ENCODE results near the gene TRIM41.
"Not testable (repeated sequence)": the region's sequence is repeated elsewhere in the genome, so short reads cannot be mapped to it uniquely, and the experiment has no call there.

Gene TRIM41

DNA sequence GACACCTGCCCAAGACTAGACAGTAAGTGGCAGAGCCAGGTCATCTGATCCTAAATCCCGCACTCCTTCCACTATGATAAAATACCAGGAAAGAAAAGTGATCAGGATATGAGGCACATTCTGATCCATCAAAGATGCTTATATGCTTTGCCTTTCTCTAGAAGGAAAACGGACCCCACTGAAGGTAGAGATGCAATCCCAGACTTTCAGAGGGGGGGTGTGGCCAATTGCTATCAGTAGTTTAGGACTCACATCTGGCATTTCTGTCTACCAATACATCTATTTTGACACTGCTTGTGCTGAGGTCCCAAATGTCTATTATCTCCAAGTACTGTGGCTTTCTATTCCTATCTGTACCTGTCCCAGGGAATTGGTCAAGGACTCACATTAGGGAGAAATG, 36.2 kb downstream of the TRIM41 start:
- DNase-seq, result peak; percentile 62

DNA sequence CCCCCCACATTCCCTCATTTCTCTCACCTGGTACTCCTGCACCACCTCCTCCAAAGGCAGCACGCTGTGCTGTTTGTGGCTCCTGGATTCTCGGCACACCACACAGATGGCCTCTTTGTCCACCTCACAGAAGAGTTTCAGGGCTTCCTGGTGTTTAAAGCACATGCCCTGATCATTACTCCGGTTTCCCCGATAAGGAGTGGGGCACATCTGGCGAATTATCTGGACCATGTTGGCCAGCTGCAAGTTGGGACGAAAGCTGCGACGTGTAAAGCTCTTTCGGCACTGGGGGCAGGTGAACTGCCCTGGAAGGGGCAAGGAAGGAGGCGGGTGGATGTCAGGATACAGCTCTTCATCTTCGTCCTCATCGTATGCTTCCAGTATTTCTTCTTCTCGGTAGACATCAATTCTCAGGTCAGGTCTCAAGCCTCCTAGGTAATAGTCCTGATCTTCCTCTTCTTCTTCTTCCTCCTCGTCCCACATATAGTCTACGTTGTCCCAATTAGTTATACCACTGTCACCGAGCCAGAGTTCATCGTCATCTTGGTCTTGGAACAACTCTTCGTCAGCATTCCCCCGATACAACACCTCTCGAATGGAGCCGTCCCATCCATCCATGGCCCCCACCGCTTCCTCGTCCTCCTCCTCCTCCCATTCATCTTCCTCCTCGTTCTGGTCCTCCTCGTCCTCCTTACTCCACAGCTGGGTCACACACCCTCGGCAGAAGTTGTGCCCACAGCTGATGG, 37.1 kb downstream of the TRIM41 start:
- DNase-seq, result peak; percentile 56

DNA sequence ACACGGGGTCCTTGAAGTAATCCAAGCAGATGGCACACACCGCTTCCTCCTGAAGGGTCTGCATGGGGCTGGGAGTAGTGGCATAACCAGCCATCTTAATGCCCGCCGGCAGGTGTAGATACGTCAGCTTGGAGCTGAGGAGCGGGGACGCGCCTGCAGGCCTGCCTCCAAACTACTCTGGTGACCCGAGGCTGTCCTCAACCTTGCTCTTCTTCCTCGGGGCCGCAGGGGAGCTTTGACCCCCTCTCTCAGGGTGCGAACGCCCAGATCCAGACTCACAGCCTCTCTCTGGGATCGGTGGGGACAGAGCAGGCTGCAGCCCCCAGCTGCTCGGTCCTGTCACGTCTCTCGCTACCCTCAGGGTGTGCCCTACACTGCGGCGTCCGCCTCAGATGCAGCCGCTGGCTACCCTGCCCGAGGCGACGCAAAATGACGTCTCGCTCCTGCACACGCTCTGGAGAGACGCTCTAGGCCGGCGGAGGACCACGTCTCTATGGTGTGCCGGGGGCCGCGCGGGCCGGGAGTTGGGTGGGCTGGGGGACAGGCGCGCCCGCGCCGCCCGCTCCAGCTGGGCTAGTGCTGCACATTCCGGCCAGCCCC, 37.7 kb downstream of the TRIM41 start, which contains the start of gene TRIM52:
Gene TRIM52 (minus strand): TSS at position 424 of the 600 bp plus-strand sequence. CDS start 330 bp downstream, at position 94.
- DNase-seq, result peak; percentile 94

DNA sequence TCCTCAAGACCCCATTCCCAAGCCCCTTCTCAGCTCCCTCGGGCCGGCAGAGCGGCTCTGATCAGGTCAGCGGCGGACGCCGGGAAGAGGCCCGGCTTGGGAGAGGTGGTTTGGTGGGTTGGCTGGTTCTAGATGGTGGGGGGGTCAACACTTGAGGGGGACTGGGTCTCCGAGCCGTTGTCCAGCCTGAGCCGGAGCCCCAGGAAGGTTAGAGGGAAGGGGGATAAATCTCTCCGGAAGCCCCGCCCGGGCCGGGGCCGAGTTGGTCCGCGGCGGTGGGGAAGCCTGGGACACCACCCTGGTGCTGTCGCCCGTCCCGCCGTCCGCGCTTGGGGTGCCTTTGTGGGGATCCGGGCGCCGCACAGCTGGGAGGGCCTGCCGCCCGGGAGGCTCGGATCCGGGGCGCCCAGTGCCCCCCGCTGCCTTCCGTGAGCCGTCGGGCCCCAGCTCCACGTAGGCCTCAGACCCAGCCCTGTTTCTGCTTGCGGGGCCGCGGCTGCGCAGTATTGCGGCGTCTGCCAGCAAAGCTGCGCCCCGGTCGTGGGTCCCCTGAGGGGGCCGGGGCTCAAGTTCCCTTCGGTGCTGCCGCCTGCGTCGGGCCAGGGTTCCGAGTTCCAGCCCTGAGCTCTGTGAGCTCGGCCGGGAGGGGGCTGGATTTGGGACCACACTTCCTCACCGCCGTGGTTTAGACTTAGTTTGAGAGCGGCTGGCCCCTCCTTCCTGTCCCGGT, 38.4 kb downstream of the TRIM41 start:
- peak; percentile 48 for DNase-seq

DNA sequence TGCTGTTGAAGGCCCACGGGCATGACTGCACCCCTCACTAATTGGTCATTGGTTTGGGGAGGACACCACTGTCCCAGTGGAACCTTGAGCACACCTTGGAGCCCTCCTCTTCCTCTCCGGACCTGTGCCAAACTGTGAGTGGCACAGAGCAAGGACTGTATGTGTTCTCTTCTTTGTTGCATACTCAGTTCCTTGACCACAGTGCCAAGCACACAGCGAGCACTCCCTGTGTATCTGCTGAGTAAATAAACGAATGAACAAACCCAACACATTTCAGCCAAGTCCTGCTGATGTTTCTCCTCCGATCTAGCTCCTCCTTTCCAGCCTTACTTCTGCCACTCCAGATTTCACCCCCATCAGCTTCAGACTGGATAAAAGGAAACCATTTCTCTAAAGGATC, 40.6 kb downstream of the TRIM41 start:
- no peak for DNase-seq

DNA sequence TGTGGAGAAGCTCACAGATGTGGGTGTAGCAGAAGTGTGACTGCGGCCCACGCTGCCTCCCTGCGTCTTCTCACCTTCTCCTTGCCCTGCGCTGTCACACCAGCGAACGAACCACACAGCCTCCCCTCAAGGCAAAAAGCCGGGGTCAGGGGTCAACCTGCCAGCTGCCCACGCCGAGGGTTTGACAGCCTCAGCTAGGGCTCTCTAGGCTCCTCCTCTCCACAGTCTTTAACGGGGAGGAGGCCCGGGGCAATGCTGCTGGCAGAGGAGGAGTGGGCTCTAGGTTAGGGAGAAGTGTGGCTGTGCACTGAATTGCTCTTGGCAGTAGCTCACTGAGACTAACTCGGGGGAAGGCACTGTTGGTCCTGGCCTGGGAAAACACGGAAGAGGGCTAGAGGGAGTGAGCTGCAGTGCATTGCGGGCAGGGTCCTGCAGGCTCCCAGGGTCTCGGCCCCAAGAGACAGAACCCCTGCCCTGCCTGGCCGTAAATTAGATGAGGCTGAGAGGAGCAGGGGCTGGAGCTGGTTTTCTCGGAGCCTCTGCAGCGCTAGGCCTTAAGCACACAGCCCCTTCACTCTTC, 42.1 kb downstream of the TRIM41 start:
- DNase-seq, result no peak

DNA sequence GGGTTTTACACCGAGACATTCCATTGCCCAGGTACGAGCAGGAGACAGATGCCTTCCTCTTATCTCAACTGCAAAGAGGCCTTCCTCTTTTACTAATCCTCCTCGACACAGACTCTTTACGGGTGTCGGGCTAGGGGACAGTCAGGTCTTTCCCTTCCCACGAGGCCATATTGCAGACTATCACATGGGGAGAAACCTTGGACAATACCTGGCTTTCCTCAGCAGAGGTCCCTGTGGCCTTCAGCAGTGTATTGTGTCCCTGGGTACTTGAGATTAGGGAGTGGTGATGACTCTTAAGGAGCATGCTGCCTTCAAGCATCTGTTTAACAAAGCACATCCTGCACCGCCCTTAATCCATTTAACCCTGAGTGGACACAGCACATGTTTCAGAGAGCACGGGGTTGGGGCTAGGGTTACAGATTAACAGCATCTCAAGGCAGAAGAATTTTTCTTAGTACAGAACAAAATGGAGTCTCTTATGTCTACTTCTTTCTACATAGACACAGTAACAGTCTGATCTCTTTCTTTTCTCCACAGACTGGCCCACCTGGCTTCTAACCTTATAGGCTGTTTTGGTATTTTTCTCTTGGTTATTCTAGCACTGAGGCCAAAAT, 44.3 kb downstream of the TRIM41 start:
- DNase-seq, result not testable (repeated sequence)

- not testable (repeated sequence) for DNase-seq
Observed at GRCh38 chr5:181267907-181268306, 44.8 kb downstream of the TRIM41 start.

DNA sequence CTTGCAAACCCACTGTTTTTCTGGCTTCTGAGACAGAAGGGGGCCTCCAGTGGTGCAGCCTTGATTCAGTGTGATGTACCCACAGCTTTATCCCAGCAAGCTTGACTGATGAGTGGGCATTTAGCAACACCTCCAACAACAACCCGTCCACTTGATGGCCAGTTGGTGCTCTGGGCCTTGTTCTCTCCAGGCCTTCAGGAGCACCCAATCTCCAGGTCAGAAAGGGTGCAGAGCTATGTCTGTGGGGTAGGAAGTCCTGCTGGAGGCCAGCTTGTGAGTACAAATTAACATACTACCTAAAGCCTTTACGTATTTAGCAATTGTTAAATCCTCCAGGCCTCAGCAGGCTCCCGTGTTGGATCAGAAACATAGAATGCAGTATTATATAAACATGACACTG, 48.0 kb downstream of the TRIM41 start:
- DNase-seq, result no peak

DNA sequence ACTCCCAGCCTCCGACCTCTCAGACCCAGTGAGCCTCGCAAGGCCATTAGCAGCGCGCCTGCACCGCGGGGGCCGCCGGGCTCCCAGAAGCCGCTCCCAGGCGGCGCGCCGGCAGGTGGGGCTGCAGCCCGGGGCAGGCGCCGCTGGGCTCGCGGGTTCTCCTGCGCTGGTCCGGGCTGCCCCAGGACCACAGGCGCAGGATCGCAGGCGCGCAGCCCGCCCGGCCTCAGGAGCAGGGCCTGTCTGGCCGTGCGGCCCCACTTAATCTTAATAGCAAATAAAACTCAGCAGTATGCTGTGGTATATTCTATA, 50.3 kb downstream of the TRIM41 start:
- peak; percentile 41 for DNase-seq

DNA sequence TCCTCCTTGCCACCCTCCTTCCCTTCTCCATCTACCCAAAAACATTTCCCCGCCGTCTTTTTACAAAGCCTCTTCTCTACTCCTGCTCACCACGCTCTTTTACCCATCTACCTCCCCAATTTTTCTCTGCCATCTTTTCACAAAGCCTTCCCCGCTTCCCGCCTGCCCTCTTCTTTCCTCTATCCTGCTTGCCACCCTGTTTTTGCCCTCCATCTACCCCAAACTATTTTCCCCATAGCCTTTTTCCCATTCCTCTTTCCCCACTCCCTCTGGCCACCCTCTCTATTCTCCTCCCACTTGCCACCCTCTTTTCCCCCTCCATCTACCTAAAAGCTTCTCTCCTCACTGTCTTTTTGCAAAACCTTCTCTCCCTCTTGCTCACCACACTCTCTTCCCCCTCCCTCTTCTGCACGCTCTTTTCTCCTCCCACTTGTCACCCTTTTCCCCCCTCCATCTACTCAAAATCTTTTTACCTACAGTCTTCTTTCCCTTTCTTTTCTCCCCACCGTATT, 57.2 kb downstream of the TRIM41 start:
- DNase-seq, result no peak

DNA sequence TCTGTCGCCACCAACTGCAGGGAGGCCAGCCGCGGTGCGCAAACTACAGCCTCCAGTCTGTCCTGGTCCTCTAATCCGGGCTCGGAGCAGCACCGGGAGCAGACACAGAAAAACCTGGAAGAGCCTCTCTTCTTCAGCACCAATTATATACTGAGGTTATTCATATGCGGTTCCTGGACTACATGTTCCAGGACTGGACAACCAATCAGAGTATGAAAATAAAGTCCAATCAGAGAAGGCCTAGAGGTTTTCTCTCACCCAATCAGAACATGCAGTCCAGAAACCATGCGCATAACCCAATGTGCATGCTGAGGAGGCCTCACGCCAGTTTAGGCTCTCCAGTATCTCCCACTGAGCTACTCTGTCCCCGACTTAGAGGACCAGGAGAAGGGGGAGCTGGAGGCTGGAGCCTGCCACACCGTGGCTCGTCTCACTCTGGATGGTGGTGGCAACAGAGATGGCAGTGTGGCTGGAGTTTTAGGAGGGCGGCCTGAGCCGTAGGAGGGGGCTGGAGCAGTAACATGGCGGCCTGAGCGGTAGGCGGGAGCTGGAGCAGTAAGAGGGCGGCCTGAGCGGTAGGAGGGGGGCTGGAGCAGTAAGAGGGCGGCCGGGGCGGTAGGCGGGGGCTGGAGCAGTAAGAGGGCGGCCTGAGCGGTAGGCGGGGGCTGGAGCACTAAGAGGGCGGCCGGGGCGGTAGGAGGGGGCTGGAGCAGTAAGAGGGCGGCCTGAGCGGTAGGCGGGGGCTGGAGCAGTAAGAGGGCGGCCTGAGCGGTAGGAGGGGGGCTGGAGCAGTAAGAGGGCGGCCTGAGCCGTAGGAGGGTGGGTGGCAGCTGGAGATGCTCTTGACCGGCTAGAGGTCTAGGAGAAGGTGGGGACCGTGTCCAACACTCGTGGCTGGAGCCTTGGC, 58.2 kb downstream of the TRIM41 start:
- no peak for DNase-seq

- DNase-seq, result no peak
Observed at GRCh38 chr5:181281984-181282316, 58.9 kb downstream of the TRIM41 start.

- not testable (repeated sequence) for DNase-seq
Observed at GRCh38 chr5:181282415-181282814, 59.3 kb downstream of the TRIM41 start.

DNA sequence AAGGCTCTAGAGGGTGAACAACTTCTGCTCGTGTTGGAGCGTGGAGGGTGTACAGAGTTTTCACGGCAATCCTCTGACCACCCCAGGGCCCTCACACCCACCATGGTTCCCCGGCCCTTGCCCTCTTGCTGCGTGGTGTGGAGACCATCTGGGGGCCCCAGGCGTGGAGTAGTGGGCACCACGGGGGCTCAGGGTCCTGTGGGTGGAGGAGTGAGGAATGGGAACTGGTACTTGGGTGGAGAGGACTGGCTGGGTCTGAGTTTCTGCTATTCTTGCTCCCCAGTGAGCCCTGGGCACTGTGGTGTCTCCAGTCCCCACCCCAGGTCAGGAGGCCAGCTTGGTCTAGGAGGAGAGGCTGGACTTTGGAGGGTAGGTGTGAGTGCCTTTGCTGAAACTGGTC, 59.8 kb downstream of the TRIM41 start:
- DNase-seq, result no peak

DNA sequence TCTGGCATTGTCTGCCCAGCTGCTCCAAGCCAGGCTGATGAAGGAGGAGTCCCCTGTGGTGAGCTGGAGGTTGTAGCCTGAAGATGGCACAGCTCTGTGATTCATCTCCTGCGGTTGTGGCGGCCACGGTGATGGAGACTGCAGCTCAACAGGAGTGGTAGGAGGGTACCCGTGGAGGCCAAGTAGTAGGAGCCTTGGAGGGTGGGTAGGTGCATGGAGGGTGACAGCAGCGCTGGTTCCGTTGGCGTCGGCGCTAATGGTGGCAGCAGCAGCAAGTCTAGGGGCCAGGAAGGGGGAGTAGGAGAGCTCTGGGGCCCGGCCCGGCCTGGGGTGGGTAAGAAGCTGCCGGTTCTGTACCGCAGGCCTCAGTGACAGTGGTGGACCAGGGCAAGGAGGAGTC, 60.3 kb downstream of the TRIM41 start:
- no peak for DNase-seq

DNA sequence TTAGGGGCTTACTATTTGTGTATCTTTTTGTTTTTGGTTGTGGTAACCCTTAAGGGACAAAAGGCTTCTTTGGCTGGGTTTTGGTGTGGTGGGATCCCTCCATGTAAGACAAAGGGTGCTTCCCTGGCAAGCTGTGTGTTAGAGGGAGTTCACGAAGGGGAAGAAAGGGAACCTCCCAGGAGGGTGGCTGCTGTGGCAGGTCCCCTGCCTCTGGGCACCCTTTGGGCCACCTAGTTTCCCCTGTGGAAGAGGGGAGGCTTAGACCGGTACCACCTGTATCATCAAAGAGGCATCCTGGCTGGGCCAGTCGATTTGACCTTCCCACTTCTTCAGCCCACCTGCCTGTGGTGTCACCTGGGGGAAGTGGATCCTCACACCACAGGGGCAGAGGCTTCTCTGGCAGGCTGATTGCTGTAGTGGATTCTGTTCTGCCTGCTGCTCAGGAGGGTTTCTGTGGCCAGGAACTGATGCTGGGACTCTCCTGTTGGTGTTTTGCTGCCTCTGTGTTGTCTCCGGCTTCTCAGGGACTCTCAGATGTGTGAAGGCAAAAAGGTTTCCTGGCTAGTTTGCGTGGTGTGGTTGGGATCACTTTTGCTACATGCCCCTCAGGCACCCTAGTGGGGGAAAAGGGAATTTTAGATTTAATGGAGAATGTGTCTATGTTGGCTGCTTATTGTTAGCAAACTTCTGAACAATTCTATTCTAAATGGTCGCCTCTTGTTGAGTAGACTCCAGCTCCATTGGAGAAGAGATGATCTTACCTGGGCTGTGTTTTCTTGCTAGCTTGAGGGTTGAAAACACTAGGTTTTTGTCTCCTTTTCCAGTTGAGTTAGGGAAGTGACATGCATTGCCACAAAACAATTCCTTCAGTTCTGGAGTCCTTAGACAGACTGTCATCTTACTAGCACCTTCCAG, 61.0 kb downstream of the TRIM41 start:
- DNase-seq, result not testable (repeated sequence)
